GM18870 (cell line): ENCODE results near the gene CACNA1F.
"Not testable (repeated sequence)": the region's sequence is repeated elsewhere in the genome, so short reads cannot be mapped to it uniquely, and the experiment has no call there.

ENCODE experiments used
- ATAC-seq: cut with Tn5 transposase; IDR thresholded peaks from one replicate; pipeline ENCODE4 v1.9.1; 2021; ENCODE audit warnings: moderate library complexity; ENCODE audit not compliant: unreplicated experiment

CACNA1F gene

DNA sequence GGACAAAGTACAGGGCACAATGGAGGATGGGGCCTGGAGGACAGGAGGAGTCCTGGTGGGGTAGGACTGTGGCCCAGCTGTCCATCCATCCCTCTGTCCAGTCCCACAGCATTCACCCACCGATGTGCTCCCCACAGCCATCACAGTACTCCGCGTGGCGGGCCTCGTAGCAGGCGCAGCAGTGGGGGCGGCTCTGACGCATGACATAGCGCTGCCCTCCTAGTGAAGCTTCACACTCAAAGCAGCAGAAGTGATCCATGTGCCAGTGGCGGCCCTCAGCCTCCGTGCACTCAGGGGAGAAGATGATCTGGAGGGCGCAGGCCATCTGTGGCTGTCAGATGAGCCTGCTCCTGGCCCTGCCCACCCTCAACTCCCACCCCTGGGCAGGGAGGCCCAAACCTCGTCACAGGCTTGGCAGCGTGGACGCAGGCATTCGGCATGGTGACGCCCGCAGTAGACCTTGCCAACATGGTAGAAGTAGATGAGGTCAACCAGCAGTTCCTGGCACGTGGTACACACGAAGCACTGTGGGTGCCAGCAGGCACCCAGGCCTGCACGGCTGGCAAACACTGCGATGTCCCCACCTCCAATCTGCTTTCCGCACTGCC lies 55.2 kb downstream of the CACNA1F start:
- ATAC-seq = no peak

- ATAC-seq = no peak
Observed at GRCh38 chrX:49177338-49177833, 55.8 kb downstream of the CACNA1F start.

GRCh38 chrX:49176421-49177326 lies 56.5 kb downstream of the CACNA1F start:
- no peak for ATAC-seq

DNA sequence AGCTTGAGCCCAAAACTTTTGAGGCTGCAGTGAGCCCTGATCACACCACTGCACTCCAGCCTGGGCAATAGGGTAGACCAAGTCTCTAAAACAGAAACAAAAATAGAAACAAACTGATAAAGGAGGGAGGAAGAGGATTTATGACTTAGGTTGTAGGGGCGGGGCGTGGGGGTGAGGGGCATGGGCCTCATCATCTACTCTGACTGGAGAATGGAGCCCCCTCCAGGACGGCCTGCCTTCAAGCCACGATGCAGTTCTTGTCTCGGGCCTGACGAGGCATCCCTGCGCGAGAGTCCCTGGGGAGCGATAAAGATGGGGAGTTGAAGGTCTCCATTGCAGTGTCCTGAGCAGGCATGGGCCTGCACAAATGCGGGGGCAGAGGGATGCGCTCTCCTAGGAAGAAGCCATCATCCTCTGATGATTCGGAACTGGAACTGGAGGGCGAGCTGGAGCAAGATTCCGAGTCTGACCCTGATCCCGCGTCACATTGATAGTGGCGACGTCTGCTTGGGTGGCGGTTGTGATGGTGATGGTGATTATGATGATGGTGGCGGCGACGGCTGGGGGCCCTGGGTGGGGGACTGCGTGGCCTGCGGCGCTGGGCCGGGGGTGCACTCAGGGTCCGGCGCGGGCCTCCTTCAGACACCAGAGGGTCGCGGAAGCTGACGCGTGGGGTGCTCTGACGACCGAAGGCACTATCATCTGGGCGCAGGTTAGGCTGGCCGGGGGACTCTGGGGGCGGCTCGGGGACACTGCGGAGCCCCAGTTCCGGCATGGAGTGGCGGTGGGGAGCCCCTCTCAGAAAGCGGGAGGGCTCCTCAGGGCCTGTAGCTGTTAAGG lies 57.5 kb downstream of the CACNA1F start:
- no peak for ATAC-seq

GRCh38 chrX:49174723-49175122 lies 58.4 kb downstream of the CACNA1F start:
- ATAC-seq = no peak

DNA sequence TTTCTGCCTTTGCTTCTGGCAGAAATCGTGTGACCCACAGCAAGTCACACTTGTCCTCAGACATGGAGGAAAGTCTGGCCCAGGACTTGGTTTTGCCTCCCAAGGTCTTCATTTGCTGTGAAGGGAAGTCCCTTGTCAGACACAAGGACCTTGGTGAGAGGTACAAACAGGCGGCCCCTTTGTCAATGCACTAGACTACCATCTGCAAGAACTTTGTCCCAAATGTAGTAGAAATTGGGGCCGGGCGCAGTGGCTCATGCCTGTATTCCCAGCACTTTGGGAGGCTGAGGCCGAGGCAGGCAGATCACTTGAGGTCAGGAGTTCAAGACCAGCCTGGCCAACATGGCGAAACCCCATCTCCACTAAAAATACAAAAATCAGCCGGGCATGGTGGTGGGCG lies 59.6 kb downstream of the CACNA1F start:
- not testable (repeated sequence) for ATAC-seq

GRCh38 chrX:49172280-49172780 lies 60.8 kb downstream of the CACNA1F start:
- peak; percentile 52 for ATAC-seq

DNA sequence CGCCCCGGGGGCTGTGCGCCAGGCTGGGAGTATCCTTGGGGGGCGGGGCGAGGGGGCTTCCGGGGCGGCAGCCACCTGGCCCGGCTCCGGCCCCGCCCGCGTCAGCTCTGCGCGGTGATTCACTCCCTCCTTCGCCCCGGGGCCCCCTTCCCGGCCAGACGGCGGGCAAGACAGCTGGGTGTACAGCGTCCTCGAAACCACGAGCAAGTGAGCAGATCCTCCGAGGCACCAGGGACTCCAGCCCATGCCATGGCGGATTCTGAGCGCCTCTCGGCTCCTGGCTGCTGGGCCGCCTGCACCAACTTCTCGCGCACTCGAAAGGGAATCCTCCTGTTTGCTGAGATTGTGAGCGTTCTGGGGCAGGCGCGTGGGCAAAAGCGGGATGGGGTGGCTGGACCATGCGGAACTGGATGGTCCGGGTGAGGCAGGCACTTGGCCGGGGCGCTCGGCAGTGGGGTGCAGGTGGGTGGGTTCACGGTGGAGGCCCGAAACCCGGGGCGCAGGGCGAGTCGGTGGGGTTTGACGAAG lies 61.3 kb downstream of the CACNA1F start, which contains the start of gene PLP2:
Gene PLP2 (plus strand): TSS at position 147 of the 528 bp plus-strand sequence. CDS start 103 bp downstream, at position 250.
- no peak for ATAC-seq

GRCh38 chrX:49167740-49168108 lies 65.4 kb downstream of the CACNA1F start:
- ATAC-seq = no peak

- no peak for ATAC-seq
Observed at GRCh38 chrX:49166914-49167739, 66.0 kb downstream of the CACNA1F start.

- no peak for ATAC-seq
Observed at GRCh38 chrX:49165901-49166881, 66.9 kb downstream of the CACNA1F start.

- no peak for ATAC-seq
Observed at GRCh38 chrX:49164589-49165360, 68.4 kb downstream of the CACNA1F start.

- no peak for ATAC-seq
Observed at GRCh38 chrX:49163555-49164419, 69.4 kb downstream of the CACNA1F start.

GRCh38 chrX:49162620-49163019 lies 70.5 kb downstream of the CACNA1F start, which contains the start of gene MAGIX:
Gene MAGIX (plus strand): TSS chrX:49162758. CDS start chrX:49162890, 132 bp downstream.
- ATAC-seq = no peak

- ATAC-seq = no peak
Observed at GRCh38 chrX:49161632-49162031, 71.5 kb downstream of the CACNA1F start.

DNA sequence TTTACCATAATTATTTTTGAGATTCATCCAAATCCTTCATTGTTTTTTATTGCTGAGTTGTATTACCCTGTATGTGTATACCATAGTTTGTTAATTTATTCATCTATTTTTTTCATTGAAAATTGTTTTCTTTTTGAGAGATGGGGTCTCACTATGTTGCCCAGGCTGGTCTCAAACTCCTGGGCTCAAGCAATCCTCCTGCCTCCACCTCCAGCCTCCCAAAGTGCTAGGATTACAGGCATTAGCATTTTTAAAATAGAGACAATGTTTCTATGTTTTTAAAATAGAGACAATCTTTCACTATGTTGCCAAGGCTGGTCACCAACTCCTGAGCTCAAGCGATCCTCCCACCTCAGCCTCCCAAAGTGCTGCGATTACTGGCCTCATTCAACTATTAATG lies 72.2 kb downstream of the CACNA1F start:
- ATAC-seq = no peak

DNA sequence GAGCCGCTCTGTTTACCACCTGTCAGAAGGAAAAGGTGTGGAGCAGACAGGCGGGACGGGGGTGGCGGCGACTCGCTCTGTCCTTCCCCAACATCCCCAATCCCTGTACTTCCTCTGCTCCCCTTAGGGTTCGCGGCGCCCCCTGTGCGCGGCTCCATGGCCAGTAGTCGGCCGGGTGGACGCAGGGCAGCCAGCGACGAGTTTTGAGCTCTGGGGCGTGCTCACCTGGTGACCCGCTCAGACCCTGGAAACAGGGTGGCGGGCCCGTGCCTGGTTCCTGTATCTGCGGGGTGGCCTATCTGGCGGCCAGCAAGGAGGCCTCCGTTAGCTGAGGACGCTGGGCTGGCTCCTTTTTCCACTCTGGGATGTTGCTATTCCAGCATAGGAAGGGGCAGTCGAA lies 75.9 kb downstream of the CACNA1F start:
- no peak for ATAC-seq
